ENCODE data around the gene PCDH8. TPM values are rescaled to one million over a fixed set of nuclear protein-coding genes. Genes with fewer than 3 reads are reported as not detected.
A peak's percentile ranks its signal among the peaks of the same experiment; 100 is the strongest.
"Not testable (repeated sequence)": the region's sequence is repeated elsewhere in the genome, so short reads cannot be mapped to it uniquely, and the experiment has no call there.

The PCDH8 gene
- total RNA-seq, 1 experiment from 2014 or later, result not detected

DNA sequence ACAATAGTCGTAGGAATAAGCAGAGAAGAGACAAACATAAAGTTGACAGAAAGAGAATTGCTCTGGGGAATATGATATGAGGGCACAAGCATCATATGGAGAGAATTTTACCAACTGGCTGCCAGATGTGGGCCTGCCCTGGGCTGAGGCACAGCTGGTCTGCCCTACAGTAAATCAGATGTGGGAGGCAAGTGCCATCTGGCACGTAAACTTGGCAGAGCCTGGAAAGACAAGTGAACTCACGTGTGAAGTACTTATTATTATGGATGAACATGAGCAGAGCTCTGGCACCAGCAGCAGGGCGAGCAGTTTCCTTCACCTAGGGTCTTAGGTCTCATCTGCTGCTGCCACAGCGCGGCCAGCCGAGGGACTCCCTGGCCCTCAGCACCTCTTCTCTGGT, 20.6 kb downstream of the PCDH8 start:
- DNase-seq (ENCODE audit: low read depth), result no peak

DNA sequence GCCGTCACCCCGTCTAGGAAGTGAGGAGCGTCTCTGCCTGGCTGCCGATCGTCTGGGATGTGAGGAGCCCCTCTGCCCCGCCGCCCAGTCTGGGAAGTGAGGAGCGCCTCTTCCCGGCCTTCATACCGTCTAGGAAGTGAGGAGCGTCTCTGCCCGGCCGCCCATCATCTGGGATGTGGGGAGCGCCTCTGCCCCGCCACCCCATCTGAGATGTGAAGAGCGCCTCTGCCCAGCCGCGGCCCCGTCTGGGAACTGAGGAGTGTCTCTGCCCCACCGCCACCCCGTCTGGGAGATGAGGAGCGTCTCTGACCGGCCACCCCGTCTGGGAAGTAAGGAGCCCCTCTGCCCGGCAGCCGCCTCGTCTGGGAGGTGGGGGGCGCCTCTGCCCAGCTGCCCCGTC, 30.6 kb downstream of the PCDH8 start:
- not testable (repeated sequence) for DNase-seq (ENCODE audit: low read depth)

DNA sequence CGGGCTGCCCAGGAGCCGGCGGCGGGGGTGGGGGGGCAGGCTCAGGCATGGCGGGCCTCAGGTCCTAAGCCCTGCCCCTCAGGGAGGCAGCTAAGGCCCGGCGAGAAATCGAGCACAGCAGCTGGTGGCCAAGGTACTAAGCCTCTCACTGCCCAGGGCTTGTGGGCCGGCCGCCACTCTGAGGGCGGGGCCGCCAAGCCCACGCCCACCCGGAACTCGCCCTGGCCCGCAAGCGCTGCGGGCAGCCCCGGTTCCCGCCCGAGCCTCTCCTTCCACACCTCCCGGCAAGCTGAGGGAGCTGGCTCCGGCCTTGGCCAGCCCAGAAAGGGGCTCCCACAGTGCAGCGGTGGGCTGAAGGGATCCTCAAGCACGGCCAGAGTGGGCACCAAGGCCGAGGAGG, 33.1 kb downstream of the PCDH8 start:
- no peak for DNase-seq (ENCODE audit: low read depth)

DNA sequence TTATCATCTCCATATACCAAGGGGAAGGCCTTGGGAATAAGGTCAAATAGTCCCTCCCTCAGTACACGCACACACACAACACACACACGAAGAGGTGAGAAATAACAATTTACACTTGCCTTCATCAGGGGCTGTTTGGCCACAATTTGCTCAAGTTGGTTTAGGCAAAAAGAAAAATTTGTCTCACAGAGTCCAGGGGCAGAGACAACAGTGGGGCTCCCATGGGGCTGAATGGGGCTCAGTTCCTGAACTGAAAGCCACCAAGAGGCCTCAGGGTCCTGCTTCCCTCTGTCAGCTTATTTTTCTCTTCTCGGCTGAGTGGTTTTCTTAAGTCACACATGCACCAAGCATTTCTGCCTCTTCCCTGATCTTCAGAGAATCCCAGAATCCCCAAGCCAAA, 35.5 kb downstream of the PCDH8 start:
- no peak for DNase-seq (ENCODE audit: low read depth)

DNA sequence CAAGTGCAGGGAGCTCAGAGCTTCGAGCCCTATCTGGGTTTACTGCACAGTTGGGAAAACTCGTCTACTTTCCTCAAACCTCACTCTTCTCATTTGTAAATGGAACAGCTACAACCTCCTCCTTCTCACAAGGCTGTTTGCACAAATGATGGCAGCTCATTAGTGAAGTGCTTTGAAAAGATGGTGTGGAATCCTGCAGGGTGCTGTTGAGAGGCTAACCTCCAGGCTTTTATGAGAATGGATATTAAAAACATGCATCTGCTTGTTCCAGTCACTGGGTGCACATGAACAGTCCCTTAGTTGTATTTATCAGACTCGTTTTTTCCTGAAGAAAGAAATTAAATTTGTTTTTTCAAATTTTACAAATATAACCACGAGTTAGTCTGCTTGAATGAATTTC, 36.6 kb downstream of the PCDH8 start:
- DNase-seq (ENCODE audit: low read depth), result no peak

DNA sequence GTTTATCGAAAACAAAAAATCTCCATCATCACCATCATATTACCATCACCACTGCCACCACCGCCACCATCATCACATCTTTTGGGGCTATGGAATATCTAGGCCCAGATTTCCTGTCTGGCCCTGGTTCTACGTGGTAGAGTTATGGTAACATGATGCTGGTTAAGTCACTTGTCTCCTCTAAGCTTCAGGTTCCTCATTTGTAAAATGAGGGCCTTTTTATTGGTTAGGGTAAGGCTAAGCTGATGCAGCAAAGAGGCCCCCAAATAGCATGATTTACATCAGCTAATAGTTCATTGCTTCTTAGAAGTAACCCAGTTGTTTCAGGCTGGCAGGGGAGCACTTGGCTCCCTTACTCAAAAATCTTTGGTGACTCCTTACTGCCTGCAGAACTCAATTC, 37.9 kb downstream of the PCDH8 start:
- DNase-seq (ENCODE audit: low read depth), result no peak

DNA sequence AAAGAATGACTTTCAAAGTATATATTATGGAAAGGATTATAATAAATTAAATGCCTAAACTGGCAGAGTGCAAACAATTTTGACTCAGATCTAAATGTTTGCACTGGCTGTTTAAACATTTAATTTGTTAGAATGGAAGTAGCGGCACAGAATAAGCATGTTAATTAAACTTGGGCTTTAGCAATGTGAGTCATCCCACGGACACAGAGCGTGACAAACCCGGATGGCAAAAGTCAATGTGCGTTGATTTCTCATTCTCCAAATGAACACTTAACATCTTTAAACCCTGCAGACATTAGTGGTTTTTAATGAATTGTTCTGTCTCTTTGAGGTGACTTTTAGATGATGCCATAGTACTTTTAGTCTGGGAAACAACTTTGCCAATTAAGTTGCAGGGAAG, 38.4 kb downstream of the PCDH8 start:
- peak; percentile 15 for DNase-seq (ENCODE audit: low read depth)

DNA sequence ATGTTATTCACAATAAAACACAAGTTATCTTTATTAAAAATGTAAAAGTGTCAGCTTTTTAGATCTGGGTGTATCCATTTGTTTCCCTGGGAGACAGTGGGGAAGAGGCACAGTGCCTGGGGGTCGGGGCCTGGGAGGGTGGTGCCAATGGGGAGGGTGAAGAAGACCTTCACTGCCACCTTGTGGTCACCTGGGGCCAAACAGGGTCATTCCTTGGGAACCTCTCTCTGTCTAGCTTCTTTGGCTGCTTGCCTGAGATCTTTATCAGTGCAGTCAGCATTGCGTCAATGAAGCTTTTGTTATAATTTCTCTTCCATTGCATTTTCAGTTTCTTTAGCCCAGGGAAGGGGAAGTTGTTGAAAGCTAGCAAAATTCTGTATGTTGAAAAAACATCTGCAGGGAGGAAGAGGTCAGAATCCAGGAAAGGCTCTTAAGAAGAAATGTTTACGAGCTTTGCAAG, 39.1 kb downstream of the PCDH8 start:
- DNase-seq (ENCODE audit: low read depth), result peak; percentile 80

DNA sequence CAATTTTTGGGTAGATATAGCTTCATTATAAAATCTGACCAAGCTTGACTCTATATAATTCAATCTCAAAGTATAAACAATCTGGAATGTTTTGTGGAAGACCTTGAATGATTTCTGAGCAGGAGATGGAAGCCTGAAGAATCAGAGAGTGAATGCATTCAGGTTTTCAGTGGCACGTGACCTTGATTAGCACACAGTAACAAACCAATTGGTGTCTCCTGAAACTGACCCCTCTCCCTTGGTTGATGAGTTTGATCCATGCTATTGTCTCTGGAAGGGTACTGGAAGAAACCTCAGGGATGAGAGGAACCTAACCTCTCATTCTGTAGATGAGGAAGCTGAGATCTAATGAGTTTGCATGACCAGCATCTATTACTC, 39.6 kb downstream of the PCDH8 start:
- DNase-seq (ENCODE audit: low read depth), result no peak

DNA sequence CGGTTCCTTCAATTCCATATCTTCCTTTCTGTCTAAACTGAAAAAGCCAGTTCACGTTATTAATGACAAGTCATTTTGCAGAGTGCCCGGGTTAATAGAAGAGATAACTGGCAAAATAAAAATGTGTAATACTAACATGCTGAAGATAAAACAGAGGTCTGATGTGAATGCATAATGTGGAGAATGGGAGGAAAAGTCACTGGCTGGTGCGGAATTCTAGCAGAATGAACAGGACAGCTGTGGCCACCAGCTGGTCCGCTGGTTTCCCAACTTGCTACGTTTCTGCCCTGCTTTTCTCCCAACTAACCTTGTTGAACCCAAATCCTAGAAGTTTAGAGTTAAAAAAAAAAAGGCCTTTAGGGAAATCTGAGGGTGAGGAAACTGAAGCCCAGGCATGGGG, 42.4 kb downstream of the PCDH8 start:
- DNase-seq (ENCODE audit: low read depth), result no peak

DNA sequence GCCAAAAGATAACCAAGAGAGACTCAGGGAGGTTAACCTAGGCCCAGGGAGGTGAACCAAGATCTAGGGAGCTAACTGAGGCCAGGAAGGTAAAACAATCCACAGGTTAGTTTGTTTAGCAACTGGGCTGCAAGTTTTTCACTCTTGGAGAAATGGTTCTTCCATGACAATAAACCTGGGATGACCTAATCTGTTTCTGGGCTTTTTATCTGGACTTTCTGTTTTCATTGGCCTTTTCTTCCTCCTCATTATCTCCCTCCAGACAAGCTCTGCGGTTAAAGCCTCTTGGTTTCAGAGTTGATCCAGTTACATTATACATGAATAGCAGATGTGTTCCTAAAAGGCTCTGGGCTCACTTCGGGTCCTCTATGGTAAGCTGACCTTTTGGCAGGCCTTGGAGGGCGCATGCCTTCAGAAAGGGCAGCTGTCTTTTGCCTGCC, 44.2 kb downstream of the PCDH8 start:
- DNase-seq (ENCODE audit: low read depth), result no peak

DNA sequence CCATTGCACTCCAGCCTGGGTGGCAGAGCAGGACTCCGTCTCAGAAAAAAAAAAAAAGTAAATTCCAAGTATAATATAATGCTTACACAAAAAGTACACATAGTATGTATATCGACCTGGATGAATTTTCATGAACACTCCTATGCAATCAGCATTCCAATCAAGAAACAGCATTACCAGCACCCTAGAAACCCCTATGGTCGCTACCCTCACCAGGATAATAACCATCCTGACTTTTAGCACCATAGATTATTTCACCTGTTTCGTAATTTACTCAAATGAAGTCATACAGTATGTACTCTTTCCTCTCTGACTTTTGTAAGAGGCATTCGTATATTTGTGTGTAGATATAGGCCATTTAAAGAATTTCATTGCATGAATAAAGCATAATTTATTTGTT, 47.6 kb downstream of the PCDH8 start:
- DNase-seq (ENCODE audit: low read depth), result no peak

DNA sequence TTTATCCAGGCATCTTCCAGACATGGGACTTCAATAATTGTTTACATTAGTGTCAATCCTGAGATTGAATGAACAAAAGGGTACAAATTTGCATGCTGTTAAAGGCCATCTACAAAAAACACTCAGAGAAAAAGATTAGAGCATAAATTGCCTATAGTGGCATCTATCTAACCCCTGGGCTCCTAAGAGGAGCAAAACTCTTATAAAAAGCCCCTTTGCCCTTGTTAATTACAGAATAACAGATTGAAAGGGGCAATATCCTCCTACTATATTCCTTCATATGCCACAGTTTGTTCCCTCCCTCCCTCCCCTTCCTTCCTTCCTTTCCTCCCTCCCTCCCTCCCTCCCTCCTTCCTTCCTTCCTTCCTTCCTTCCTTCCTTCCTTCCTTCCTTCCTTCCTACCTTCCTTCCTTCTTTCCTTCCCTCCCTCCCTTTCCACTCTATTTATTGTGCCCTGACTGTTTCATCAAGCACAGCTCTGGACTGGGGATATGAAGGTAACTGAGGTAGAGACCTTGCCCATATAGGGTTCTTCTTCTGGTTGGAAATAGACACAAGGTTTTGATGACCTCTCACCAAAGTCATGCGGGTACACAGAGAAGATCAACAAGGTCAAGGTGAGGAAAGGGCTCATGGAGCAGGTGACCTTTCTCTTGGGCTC, 49.5 kb downstream of the PCDH8 start:
- DNase-seq (ENCODE audit: low read depth), result no peak

DNA sequence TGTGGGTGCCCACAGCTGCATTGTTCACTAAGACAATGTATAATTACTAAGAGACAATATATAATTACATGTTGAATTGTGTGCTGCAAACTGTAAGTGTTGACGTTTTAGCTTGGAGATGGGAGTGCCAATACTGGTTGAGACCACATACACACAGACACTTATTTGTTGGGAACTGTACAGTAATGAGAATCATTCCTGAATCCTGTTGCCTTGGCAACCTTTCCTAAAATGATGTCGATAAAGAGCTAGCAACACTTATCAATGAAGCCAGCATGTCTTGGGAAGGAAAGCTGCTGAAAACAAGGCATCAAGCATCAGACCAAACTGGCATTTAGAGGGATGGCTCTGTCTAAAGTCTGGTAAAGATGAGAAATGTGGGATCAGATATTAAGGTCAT, 51.3 kb downstream of the PCDH8 start:
- no peak for DNase-seq (ENCODE audit: low read depth)

DNA sequence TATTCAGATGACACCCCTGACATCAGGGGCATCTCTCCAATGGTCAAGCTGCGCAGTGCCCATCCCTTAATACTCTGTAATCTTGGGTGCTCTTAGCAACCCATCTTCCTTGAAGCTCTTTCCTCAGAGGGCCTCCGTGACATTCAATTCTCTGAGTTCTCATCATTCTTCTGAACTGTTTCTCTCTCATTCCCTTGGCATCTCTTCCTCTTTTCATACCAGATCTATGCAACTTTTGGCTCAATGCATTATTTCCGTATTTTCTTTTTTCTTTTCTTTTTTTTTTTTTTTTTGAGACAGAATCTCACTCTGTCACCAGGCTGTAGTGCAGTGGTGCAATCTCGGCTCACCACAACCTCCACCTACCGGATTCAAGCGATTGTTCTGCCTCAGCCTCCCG, 53.9 kb downstream of the PCDH8 start:
- no peak for DNase-seq (ENCODE audit: low read depth)

DNA sequence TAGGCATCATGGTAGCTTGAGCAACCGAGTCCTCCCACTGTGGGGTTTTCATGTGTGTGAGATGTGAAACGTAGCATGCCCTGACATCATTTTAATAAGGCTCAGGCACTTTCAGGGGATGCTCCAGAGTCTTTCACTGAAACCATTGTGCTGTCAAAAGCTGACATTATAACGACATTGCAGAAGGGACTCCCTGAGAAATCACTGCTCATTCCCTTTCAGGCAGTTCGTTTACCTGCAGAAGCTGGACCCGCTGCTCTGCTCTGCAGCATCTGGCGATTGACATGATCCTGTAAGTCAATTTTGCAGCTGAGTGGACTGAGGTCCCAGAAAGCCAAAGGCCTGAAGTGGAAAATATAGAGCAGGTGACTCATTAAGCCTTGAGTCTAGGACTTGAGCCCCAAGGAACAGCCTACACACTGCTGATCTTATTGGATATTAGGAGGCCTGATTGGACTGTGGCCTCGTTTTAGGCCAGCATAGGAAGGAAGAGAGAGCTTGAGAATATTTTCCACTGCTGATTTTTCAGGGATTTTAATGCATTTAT, 54.9 kb downstream of the PCDH8 start:
- no peak for DNase-seq (ENCODE audit: low read depth)

Other genes starting within 250 kb of the PCDH8 start
- gene HNRNPA1L2, start 206.2 kb downstream of the PCDH8 start, total RNA-seq (2014; rRNA removed; shearing (Covaris generic)), result 1.2 and 2.6 TPM in 2 replicates
- 26.1 and 29.3 TPM in 2 replicates for gene SUGT1, start 195.8 kb downstream of the PCDH8 start, total RNA-seq (2014; rRNA removed; shearing (Covaris generic))
- gene CNMD, start 108.8 kb downstream of the PCDH8 start, total RNA-seq (2014; rRNA removed; shearing (Covaris generic)), result not detected in 2 replicates
- not detected in 2 replicates for gene OLFM4, start 180.2 kb upstream of the PCDH8 start, total RNA-seq (2014; rRNA removed; shearing (Covaris generic))

All from M059J (cell line).